Measurements from ENCODE around the gene SPEG.
A peak's percentile ranks its signal among the peaks of the same experiment; 100 is the strongest.

SPEG gene

GRCh38 chr2:219513787-219514186 lies 79.1 kb downstream of the SPEG start:
- no peak for DNase-seq
- in situ Hi-C loops (cut with HindIII; ENCODE audit: low pct_ligation_motif_present, low pct_unique_long_range_greater_than_20kb, low sequenced_read_pairs) = no loop called here

GRCh38 chr2:219514196-219514761 lies 79.6 kb downstream of the SPEG start, which contains the start of gene ASIC4:
TSS of gene ASIC4 (plus strand) at chr2:219514482. CDS start at chr2:219514725, 243 bp downstream.
- no peak for DNase-seq
- in situ Hi-C loops (cut with HindIII; ENCODE audit: low pct_ligation_motif_present, low pct_unique_long_range_greater_than_20kb, low sequenced_read_pairs) = no loop called here

- in situ Hi-C loops (cut with HindIII; ENCODE audit: low pct_ligation_motif_present, low pct_unique_long_range_greater_than_20kb, low sequenced_read_pairs) = no loop called here
- no peak for DNase-seq
These were observed 80.2 kb downstream of the SPEG start for GRCh38 chr2:219514836-219515235.

- in situ Hi-C loops (cut with HindIII; ENCODE audit: low pct_ligation_motif_present, low pct_unique_long_range_greater_than_20kb, low sequenced_read_pairs) = no loop called here
- DNase-seq = no peak
These were observed 81.4 kb downstream of the SPEG start for GRCh38 chr2:219515874-219516629.

GRCh38 chr2:219516888-219517287 lies 82.2 kb downstream of the SPEG start:
- in situ Hi-C loops (cut with HindIII; ENCODE audit: low pct_ligation_motif_present, low pct_unique_long_range_greater_than_20kb, low sequenced_read_pairs) = no loop called here
- no peak for DNase-seq

- in situ Hi-C loops (cut with HindIII; ENCODE audit: low pct_ligation_motif_present, low pct_unique_long_range_greater_than_20kb, low sequenced_read_pairs) = no loop called here
- no peak for DNase-seq
These were observed 83.5 kb downstream of the SPEG start for GRCh38 chr2:219517954-219518778.

GRCh38 chr2:219519526-219519916 lies 84.9 kb downstream of the SPEG start:
- DNase-seq = no peak
- in situ Hi-C loops (cut with HindIII; ENCODE audit: low pct_ligation_motif_present, low pct_unique_long_range_greater_than_20kb, low sequenced_read_pairs) = no loop called here

GRCh38 chr2:219520079-219520478 lies 85.4 kb downstream of the SPEG start:
- DNase-seq = no peak
- in situ Hi-C loops (cut with HindIII; ENCODE audit: low pct_ligation_motif_present, low pct_unique_long_range_greater_than_20kb, low sequenced_read_pairs) = no loop called here

GRCh38 chr2:219521066-219521880 lies 86.6 kb downstream of the SPEG start:
- peak; percentile 82 for DNase-seq
- in situ Hi-C loops (cut with HindIII; ENCODE audit: low pct_ligation_motif_present, low pct_unique_long_range_greater_than_20kb, low sequenced_read_pairs) = no loop called here

- peak; percentile 77 for DNase-seq
- in situ Hi-C loops (cut with HindIII; ENCODE audit: low pct_ligation_motif_present, low pct_unique_long_range_greater_than_20kb, low sequenced_read_pairs) = no loop called here
These were observed 87.7 kb downstream of the SPEG start for GRCh38 chr2:219522111-219523030.

GRCh38 chr2:219523031-219523671 lies 88.5 kb downstream of the SPEG start:
- in situ Hi-C loops (cut with HindIII; ENCODE audit: low pct_ligation_motif_present, low pct_unique_long_range_greater_than_20kb, low sequenced_read_pairs) = no loop called here
- DNase-seq = no peak

GRCh38 chr2:219524817-219525216 lies 90.2 kb downstream of the SPEG start:
- in situ Hi-C loops (cut with HindIII; ENCODE audit: low pct_ligation_motif_present, low pct_unique_long_range_greater_than_20kb, low sequenced_read_pairs) = no loop called here
- no peak for DNase-seq

GRCh38 chr2:219525533-219526232 lies 91.0 kb downstream of the SPEG start:
- in situ Hi-C loops (cut with HindIII; ENCODE audit: low pct_ligation_motif_present, low pct_unique_long_range_greater_than_20kb, low sequenced_read_pairs) = no loop called here
- no peak for DNase-seq

GRCh38 chr2:219526320-219527075 lies 91.9 kb downstream of the SPEG start:
- in situ Hi-C loops (cut with HindIII; ENCODE audit: low pct_ligation_motif_present, low pct_unique_long_range_greater_than_20kb, low sequenced_read_pairs) = no loop called here
- DNase-seq = no peak

GRCh38 chr2:219527076-219527394 lies 92.4 kb downstream of the SPEG start:
- in situ Hi-C loops (cut with HindIII; ENCODE audit: low pct_ligation_motif_present, low pct_unique_long_range_greater_than_20kb, low sequenced_read_pairs) = no loop called here
- DNase-seq = no peak

- in situ Hi-C loops (cut with HindIII; ENCODE audit: low pct_ligation_motif_present, low pct_unique_long_range_greater_than_20kb, low sequenced_read_pairs) = no loop called here
These were observed 92.8 kb downstream of the SPEG start for GRCh38 chr2:219527472-219527871.

More at GRCh38 chr2:219527472-219527871, 92.8 kb downstream of the SPEG start:
- no peak for DNase-seq

Measured in ACHN (cell line).